ENCODE results near the gene CELSR1.

Gene CELSR1

GRCh38 chr22:46373921-46374662 lies 163.3 kb downstream of the CELSR1 start:
- no peak for DNase-seq

- DNase-seq, result no peak
These were observed 164.3 kb downstream of the CELSR1 start for GRCh38 chr22:46373159-46373558.

- DNase-seq, result no peak
These were observed 164.7 kb downstream of the CELSR1 start for GRCh38 chr22:46372686-46373085.

GRCh38 chr22:46371623-46372226 lies 165.7 kb downstream of the CELSR1 start:
- DNase-seq, result no peak

GRCh38 chr22:46370584-46371291 lies 166.7 kb downstream of the CELSR1 start:
- DNase-seq, result no peak

DNA sequence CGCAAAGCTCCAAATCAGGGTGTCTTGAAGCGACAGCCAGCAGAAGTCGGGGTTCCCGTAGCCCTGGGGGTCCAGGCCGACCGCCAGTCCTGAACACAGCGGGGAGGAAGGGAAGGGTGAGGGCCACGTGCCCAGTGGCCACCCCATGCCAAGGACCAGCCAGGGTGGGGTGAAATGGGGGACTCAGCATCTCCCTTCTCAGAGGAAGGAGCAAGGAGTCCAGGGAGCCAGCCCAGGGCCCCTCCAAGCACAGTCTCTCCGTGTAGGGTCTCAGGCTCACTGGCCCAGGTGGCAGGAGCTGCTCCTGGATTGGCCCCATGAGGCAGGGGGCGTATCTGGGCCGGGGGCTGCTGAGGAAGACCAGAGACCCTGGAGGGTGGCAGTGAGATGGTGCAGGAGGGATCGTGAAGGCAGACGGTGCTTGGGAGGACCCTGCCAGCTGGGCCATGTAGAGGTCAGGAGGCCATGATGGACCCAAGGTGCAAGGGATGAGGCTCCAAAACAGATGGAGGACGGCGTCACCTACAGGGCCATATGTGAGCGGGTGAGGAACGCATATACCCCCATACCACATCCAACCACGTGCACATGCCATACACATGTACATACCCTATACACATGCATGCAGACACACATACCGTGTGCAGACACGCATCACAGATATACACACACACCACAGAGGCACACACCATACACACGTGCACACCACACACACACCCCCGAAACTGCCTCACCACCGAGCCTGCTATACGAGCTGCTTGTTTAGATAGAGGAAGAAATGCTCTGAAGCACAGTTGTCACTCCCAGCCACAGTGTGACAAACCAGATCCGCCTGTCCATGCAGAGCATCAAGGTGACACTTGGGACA lies 167.5 kb downstream of the CELSR1 start:
- no peak for DNase-seq

DNA sequence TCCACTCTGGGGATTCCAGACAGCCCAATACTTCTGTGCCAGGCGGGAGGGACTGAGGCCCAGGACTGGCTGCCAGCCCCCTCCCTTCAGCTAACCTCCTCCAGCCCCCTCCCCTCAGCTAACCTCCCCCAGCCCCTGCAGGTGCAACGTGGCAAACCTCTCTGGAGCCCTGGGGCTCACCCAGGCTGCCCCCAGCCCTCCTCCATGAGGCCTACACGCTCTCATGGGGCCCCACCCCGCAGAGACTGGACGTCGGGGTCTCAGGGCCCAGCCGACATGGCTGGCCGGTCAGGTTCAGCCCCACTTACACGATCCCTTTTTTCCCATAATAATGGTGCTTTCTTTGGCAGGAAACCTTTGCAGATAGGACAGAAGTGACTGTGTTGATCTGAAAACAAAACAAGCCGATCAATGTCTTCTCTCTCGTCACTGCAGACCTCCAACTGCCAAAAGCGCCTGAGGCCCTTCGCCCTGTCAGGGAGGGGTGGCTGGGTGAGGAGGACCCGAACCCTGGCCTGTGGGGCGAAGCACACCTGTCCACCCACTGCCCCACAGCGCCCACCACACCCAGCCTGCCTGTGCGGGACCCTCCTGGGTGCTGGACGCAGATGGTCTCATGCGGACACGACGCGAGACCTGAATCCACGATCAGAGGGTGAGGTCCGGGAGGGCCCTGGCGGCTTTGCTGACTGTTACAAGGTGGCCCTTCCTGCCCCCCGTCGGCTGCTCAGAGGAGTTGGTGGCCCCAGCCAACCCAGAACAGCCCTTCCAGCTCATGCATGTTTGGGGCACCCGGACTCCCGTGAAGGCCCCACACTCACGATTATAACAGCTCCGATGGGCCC lies 168.3 kb downstream of the CELSR1 start:
- no peak for DNase-seq

DNA sequence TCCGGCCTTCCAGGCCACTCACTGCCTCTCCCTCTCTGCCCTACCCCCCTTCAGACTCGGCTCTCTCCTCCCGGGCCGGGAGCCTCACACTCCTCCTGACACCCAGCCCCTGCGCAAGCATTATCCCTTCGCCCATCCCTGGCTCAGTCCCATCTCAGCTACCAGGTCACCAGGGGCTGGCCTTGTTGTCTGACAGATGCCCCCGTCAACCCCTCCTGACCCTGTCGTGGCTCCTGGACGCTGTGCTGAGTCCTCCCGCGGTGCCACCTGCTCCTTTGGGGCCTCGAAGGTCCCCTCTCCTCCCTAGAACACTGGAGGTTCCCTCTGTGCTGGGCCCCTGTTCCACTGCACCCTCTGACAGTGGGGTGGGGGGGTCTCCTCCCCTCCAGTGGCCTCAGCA lies 169.0 kb downstream of the CELSR1 start:
- no peak for DNase-seq

DNA sequence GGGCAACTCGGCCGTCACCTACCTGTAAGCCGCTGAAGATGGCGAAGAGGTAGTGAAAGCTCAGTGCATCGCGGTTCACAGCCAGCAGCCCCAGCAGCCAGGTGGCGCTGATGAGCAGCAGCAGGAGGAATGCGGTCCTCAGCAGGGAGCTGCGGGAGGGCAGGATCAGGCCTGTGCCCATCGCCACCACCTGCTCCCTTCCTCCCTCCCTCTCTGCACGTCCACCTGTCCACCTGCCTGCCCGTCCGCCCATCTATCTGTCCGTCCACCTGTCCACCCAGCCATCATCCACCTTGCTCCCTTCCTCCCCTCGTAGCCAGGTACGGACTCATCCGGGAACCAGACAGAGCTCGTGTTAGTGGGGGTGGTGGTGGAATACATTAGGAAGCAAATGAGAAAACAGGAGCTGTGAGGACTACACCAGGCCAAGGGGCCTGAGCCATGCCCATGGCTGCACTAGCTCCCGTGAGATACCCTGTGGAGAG lies 169.7 kb downstream of the CELSR1 start:
- peak; percentile 85 for DNase-seq

DNA sequence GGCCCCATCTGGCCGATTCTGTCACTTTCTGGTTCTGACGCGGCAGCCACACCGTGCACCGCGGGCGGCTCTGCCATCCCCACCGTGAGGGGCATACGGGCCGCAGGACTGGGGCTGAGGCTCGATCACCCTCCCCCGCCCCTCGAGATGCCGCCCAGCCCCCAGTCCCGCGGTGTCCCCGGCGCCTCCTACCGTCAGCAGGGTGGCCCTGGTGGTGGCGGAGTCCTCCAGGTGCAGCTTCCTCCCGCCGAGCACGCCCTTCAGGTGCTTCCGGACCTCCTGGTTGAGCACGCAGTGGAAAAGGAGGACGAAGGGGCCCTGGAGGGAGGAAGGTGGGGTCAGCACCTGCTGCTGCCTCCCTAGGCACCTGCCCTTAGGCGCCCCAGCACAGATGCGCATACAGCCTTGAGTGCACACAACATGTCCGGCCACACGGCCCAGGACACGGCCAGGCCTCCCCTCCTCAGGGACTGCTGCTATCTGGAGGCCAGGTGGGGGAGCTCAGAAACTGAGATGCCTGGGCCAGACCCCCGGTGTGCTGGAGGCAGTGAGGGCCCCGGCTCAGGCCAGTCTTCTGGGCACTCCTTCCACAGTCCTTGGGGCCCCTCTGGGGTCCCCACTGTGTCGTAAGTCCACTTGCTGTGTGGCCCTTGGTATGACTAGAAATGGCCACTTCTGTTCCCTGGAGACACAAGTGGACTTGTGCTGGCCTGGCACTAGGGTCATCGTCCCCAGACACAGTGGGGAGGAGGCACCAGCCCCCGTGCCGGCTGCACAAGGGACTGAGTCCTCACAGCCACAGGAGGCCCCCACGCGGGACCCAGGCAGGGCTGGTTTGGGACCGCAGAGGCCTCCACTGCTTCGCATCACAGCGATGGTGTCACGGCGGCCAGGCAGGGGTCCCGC lies 170.4 kb downstream of the CELSR1 start:
- no peak for DNase-seq

- no peak for DNase-seq
These were observed 171.1 kb downstream of the CELSR1 start for GRCh38 chr22:46366327-46366731.

GRCh38 chr22:46365166-46365624 lies 172.2 kb downstream of the CELSR1 start:
- DNase-seq, result no peak

- no peak for DNase-seq
These were observed 172.9 kb downstream of the CELSR1 start for GRCh38 chr22:46364341-46365165.

DNA sequence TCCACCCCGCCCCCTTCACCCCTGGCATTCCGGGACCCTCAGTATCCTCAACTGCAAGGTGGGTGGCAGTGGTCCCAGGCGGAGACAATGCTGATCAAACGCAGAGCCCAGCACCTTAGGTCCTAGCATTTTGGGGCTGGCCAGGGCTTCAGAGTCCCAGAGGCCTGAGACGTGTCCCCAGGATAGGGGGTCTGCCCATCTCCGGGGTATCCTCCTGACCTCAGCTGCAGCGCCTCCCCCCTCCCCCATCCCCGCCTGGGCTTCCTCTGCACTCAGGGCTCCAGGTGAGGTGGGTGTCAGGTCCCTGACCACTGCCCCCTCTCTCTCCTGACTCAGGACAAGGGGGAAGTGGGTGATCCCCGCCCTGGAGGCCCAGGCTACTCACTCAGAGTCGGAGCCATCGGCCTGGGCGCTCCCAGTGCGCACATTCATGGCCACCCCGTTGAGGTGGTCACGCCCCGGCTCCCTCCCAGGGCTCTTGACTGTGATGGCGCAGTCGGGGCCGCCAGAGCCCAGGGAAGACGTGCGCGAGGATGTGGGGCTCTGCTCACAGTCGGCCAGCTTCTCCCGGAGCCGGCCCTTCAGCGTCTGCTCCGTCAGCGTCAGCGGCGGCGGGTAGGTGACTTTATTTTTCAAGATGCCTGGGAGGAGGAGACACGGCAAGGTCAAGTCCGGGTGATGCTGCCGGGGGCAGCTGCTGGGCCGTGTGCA lies 173.7 kb downstream of the CELSR1 start:
- no peak for DNase-seq

GRCh38 chr22:46362934-46363515 lies 174.4 kb downstream of the CELSR1 start:
- no peak for DNase-seq

DNA sequence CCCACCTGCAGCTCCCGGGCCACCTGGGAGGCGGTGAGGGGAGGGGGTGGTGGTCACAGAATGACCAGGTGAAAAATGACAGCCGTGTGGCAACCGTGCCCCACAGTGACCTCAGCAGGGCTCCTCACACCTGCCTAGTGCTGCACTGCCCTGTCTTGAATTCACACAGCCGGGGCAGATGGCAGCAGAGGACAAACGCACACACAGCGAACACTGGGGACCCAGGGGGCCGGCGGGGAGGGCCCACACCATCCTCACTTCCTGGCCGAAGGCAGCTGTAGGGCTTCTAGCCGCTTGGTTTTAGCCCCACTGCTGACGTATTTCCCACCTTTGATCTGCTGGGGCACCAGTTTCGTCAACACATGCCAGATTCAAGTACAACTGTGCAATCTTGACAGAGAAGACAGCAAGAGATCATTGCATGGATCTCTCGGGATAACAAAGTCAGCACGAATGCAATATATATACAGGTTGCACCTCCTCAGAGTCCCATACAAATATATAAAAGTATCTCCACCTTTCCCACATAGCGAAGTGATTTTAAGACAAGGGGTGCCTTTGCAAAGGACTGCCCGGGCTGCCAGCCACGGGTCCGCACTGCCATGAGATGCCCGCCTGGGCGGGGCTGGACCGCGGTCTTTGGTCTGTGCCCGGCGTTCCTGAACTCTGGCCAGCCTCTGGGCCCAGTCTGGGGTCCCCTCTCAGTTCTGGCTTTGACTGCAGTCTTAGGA lies 175.1 kb downstream of the CELSR1 start:
- DNase-seq, result no peak

DNA sequence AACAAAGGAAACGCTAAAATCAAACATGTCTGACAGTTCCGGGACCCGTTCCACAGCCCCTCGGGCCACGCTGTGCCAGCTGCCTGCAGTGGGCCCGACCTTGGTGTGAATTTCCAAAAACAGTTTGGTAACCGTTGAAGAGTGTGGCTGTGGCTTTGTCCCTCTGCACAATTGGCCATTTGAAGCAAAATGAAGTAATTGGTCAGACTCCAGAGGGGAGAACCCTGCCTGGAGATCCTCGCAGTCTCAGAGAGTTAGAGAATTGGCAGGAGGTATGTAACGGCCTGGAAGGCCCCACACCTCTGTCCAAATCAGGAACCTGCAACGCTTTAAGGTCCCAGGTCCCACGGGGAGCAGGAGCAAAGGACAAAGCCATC lies 175.6 kb downstream of the CELSR1 start:
- no peak for DNase-seq

DNA sequence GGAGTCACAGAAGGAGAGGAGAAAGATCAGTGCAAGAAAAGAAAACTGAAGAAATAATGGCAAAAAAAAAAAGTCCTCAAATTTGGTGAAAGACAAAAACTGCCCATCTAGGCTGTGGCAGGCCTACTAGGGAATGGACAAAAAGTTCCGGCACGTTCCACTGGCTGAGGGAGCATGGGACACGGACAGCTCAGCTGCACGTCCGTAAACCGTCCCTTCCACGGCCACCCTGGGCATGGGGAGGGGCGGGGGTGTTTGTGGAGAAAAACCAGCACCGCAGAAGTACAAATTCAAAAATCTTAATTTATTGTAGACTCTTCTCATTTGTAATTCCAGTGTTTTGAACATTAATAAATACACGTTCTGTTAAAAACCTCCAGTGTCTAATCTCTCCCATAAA lies 176.5 kb downstream of the CELSR1 start:
- DNase-seq, result no peak

Data from activated effector memory CD4-positive, alpha-beta T cell treated with anti-CD3 and anti-CD28 coated beads, Interleukin-2, amount 50 U/mL, for 16 hours (primary cell).